Nephron progenitor cell (in vitro differentiated cells): ENCODE data around the gene AGO3.
"Not testable (repeated sequence)": the region's sequence is repeated elsewhere in the genome, so short reads cannot be mapped to it uniquely, and the experiment has no call there.

Experiments
- DNase-seq: peaks from one replicate; pipeline ENCODE4 v3.0.0; 2021
- H3K27ac Mint-ChIP-seq: 2 replicates; pipeline ENCODE4 v1.8.0; 2021; ENCODE audit warnings: mild to moderate bottlenecking, moderate library complexity, mixed read lengths
- H3K27me3 Mint-ChIP-seq: 2 replicates; pipeline ENCODE4 v1.8.0; 2021; ENCODE audit warnings: mild to moderate bottlenecking, low read depth, mixed read lengths; ENCODE audit not compliant: poor library complexity
- H3K36me3 Mint-ChIP-seq: 2 replicates; pipeline ENCODE4 v1.8.0; 2021; ENCODE audit warnings: low read depth, mixed read lengths
- H3K4me1 Mint-ChIP-seq: 2 replicates; pipeline ENCODE4 v1.8.0; 2021; ENCODE audit warnings: mixed read lengths
- H3K4me3 Mint-ChIP-seq: 2 replicates; pipeline ENCODE4 v1.8.0; 2021; ENCODE audit warnings: mild to moderate bottlenecking, moderate library complexity, mixed read lengths
- H3K9me3 Mint-ChIP-seq: 2 replicates; pipeline ENCODE4 v1.8.0; 2021; ENCODE audit warnings: mild to moderate bottlenecking, moderate library complexity, mixed read lengths
- CTCF ChIP-seq: fragments of 200-600 bp; sonication (generic); IDR thresholded peaks from 2 replicates; pipeline ENCODE4 v1.5.0; 2021; ENCODE audit warnings: antibody characterized with exemption

Gene AGO3

GRCh38 chr1:36023098-36023769, 92.3 kb downstream of the AGO3 start:
- peaks cover 71% of the 10 kb centered on the region for H3K36me3 Mint-ChIP-seq
- H3K27me3 Mint-ChIP-seq, result no peaks in the 10 kb centered on the region
- H3K27ac Mint-ChIP-seq, result no peak overlapping the region
- no peak overlapping the region for H3K4me3 Mint-ChIP-seq
- no peak for DNase-seq
- TF ChIP-seq CTCF, result no peak
- peaks cover 10% of the 10 kb centered on the region for H3K9me3 Mint-ChIP-seq
- H3K4me1 Mint-ChIP-seq, result no peaks in the 10 kb centered on the region

DNA sequence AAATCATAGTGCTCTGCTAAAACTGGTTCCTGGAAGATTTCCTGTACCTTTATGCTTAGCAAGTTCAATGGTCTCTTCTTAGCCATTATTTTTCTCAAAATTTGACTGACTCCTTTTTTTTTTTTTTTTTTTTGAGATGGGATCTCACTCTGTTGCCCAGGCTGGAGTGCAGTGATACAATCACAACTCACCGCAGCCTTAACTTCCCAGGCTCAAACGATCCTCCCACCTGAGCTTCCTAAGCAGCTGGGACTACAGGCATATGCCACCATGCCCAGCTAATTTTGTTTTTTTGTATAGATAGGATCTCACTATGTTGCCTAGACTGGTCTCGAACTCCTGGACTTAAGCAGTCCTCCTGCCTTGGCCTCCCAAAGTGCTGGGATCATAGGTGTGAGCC, 93.1 kb downstream of the AGO3 start:
- H3K9me3 Mint-ChIP-seq, result peaks cover 14% of the 10 kb centered on the region
- not testable (repeated sequence) for H3K4me1 Mint-ChIP-seq, H3K27me3 Mint-ChIP-seq, H3K4me3 Mint-ChIP-seq, DNase-seq
- peaks cover 76% of the 10 kb centered on the region for H3K36me3 Mint-ChIP-seq
- H3K27ac Mint-ChIP-seq, result peak overlapping the region; percentile 10

GRCh38 chr1:36024847-36025246, 93.9 kb downstream of the AGO3 start:
- DNase-seq, result no peak
- Mint-ChIP-seq H3K36me3 (peaks cover 81% of the 10 kb centered on the region), H3K27me3 (no peaks in the 10 kb centered on the region), H3K4me3 (no peak overlapping the region), H3K4me1 (no peaks in the 10 kb centered on the region), H3K9me3 (peaks cover 15% of the 10 kb centered on the region), H3K27ac (no peak overlapping the region)
- TF ChIP-seq CTCF, result no peak

DNA sequence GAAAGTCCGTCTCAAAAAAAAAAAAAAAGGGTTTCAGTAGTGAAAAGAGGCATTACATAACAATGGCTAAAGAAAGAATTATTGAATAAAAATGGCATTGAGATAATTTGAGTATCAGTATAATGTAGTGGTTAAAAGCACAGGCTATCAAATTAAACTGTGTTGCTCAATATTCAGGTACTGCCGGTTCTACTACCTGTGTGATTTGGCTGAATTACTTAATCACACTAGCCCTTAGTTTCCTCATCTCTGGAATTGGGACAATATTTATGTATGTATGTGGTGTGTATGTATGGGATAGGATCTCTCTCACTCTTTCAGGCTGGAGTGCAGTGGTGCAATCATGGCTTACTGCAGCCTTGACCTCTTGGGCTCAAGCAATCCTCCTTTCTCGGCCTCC, 96.9 kb downstream of the AGO3 start:
- Mint-ChIP-seq H3K36me3 (peaks cover 84% of the 10 kb centered on the region), H3K27me3 (no peaks in the 10 kb centered on the region), H3K4me1 (no peaks in the 10 kb centered on the region), H3K9me3 (peaks cover 15% of the 10 kb centered on the region), H3K4me3 (no peak overlapping the region), H3K27ac (no peak overlapping the region)
- no peak for TF ChIP-seq CTCF
- no peak for DNase-seq

- H3K36me3 Mint-ChIP-seq, result peaks cover 88% of the 10 kb centered on the region
- H3K4me3 Mint-ChIP-seq, result no peak overlapping the region
- TF ChIP-seq CTCF, result no peak
- no peaks in the 10 kb centered on the region for H3K27me3 Mint-ChIP-seq
- H3K4me1 Mint-ChIP-seq, result no peaks in the 10 kb centered on the region
- H3K9me3 Mint-ChIP-seq, result peaks cover 8% of the 10 kb centered on the region
- H3K27ac Mint-ChIP-seq, result no peak overlapping the region
- no peak for DNase-seq
Measured at GRCh38 chr1:36031441-36031840, 100.5 kb downstream of the AGO3 start.

DNA sequence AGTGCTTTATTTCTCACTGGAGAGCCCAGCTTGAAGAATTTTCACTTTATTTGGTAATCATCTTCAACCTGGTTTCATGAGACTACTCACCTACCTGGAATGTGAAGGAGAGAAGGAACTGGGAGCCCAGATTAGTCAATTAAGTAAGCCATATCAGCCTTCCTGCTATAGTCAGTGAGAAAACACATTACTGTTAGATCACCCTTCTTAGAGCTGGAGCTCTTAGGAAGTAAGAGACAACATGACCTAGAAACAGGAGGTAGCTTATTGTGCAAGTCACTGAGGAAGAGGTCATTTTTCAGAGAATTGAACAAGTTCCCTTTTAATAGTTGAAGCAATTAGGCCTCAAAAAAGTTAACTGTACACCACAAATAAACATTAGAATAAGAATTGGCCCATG, 103.8 kb downstream of the AGO3 start:
- Mint-ChIP-seq H3K27me3 (no peaks in the 10 kb centered on the region), H3K4me1 (no peaks in the 10 kb centered on the region), H3K4me3 (no peak overlapping the region), H3K27ac (no peak overlapping the region), H3K36me3 (peaks cover 73% of the 10 kb centered on the region), H3K9me3 (no peaks in the 10 kb centered on the region)
- TF ChIP-seq CTCF, result no peak
- no peak for DNase-seq
